HEK293 (cell line): ENCODE results near the gene RPRD1B.

Experiments
- ZNF585B ChIP-seq: fragments of 450-650 bp; formaldehyde crosslinking; IDR thresholded peaks from 2 replicates; pipeline ENCODE4 v1.5.1; 2016; ENCODE audit warnings: missing biosample characterization, missing genetic modification characterization
- ZSCAN30 ChIP-seq: fragments of 450-650 bp; IDR thresholded peaks from 2 replicates; pipeline ENCODE4 v1.5.1; 2018; ENCODE audit warnings: missing biosample characterization, mild to moderate bottlenecking, missing genetic modification characterization, moderate library complexity

- TF ChIP-seq ZNF585B (tag by site-specific recombination) (no peak), ZSCAN30 (tag by site-specific recombination) (no peak)
Observed at GRCh38 chr20:38123021-38123587, 89.6 kb downstream of the RPRD1B start.
